ENCODE results near the gene LMNTD2.

The LMNTD2 gene

DNA sequence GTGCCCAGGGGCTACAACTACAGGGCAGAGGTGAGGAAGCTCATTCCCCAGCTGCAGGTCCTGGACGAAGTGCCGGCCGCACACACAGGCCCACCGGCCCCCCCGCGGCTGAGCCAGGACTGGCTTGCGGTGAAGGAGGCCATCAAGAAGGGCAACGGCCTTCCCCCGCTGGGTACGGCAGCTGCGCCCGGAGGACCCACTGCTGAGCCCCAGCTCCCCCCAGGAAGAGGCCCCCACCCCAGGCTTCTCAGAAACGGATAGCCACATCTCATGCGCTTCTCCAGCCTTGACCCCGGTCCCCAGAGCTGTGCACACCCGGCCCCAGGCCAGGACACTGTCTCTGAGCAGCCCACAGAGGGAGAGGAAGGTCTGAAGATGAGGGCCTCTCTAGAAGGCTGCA, 9.4 kb downstream of the LMNTD2 start:
- no peak for DNase-seq

DNA sequence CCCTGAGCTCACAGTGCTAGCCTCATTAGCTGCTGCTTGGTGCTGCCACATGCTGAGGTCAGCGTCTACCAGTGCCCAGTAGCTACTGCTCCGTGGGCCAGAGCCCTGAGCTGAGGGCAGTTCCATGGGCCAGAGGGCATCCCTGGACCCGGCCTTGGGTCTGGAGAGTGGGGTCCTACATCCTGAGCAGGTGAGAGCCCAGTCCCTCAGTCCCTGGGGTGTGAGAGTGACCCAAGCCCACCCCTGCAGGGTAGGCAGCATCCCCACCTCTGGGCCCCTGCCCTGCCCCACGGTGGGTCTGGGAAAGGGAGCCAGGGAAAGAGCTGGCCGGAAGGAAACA, 9.8 kb downstream of the LMNTD2 start:
- no peak for DNase-seq

DNA sequence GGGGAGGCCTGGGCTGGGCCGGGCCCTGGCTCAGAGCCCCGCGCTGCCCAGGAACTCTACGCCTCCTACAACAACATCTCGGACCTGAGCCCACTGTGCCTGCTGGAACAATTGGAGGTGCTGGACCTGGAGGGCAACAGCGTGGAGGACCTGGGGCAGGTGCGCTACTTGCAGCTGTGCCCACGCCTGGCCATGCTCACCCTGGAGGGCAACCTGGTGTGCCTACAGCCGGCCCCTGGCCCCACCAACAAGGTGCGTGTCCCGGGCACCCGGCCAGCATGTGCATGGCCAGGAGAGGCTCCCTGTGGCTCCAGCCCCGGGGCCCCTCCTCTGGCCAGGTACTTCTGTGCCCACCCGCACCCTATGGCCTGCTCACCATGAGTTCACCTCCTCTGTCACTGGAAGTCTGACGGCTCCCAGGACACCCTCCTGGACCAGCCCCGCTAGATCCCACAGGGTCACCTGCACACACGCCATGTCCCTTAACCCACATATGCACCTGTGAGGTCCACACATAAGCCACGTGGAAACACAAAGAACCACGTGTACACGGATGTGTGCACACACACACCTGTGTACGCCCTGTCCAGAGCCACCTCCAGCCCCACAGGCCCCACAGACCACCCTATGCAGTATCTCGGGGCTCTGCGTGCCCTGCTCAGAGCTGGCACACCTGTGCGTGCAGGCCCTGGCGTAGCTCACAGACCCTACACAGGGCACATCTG, 10.4 kb downstream of the LMNTD2 start:
- no peak for DNase-seq

DNA sequence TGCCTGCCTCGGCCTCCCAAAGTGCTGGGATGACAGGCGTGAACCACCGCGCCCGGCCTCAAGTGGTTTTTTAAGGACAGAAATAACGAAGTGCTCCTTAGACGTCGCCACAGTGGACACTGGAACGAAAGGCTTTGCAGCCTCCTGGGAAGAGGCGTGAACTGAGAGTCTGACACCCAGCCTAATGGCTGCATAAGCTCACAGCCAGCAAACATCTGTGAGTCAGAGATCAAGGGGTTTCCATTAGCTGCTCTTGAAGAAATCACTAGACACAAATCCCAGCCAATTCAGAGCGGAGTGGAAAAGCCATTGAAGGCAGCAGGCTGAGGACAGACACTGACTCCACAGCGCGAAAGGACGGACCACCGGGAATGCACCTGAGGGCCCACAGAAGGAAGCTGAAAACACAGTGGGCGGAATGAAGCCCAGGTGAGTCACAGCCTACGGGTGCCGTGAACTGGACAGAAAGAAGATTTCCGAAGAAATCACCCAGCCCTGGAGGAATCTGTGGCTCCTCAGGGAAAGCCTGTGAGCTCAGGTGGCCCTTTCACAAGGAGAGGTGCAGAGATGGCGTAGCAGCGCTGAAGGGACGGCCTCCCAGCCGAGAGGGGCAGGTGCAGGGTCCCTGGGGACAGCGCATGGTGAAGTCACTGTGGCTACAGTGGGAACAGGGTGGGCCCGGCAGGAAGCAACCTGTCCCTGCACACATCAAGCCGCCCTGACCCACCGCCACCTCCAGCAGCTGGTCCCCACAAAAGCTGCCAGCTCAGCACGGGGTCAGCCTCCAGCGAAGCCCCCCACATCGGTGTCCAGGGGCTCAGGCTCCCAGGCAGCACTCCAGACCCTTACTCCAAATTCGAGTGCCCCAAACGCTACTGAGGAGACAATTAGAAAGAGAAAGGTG, 11.6 kb downstream of the LMNTD2 start:
- no peak for DNase-seq

DNA sequence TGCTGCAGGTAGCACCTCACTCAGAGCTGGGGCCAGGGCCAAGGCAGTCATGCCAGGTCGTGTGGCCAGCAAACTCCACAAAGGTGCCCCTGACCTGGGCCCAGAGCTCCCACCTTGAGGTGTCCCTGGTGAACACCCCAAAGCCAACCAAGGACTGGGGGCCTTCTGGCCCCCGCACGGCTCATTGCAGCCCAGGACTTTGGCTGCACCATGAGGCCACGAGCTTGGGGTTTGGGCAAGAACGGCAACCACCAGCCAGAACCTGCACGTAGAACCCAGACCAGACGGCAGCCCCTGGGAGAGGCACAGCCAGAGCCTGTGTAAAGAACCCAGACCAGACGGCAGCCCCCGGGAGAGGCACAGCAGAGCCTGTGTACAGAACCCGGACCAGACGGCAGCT, 15.4 kb downstream of the LMNTD2 start:
- no peak for DNase-seq

DNA sequence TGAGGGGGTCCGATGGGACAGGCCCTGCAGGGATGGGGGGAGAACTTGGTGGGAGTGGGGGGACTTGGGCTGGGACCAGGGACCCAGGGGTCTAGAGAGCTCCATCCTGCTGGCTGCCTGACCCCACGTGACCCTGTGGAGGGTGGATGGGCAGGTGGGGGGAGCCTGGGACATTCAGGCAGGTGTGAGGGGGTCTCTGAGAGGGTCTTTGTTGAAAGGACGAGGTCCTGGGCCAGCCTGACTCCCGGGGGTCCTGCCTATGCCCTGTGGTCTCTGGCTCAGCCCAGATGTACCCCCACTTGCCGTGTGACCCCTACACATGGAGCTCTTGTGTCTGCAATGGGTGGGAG, 15.7 kb downstream of the LMNTD2 start:
- no peak for DNase-seq

DNA sequence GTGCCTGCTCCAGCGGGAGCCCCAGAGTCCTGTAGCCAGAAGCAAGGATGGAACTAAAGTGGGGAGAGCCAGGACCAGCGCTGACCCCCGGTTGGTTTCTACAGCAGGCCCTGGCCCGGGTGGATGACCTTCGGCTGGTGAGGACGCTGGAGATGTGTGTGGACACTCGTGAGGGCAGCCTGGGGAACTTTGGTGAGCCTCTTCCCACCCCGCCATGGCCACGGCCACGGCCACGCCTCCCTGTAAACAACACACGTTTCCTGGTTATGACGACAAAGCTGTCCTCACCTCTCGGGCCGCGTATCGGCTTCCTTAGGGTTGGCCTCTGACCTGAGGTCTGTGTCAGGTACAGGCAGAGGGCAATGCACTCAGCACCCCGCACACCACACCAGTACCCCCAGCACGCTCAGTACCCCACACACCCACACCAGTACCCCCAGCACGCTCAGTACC, 19.1 kb downstream of the LMNTD2 start:
- no peak for DNase-seq

DNA sequence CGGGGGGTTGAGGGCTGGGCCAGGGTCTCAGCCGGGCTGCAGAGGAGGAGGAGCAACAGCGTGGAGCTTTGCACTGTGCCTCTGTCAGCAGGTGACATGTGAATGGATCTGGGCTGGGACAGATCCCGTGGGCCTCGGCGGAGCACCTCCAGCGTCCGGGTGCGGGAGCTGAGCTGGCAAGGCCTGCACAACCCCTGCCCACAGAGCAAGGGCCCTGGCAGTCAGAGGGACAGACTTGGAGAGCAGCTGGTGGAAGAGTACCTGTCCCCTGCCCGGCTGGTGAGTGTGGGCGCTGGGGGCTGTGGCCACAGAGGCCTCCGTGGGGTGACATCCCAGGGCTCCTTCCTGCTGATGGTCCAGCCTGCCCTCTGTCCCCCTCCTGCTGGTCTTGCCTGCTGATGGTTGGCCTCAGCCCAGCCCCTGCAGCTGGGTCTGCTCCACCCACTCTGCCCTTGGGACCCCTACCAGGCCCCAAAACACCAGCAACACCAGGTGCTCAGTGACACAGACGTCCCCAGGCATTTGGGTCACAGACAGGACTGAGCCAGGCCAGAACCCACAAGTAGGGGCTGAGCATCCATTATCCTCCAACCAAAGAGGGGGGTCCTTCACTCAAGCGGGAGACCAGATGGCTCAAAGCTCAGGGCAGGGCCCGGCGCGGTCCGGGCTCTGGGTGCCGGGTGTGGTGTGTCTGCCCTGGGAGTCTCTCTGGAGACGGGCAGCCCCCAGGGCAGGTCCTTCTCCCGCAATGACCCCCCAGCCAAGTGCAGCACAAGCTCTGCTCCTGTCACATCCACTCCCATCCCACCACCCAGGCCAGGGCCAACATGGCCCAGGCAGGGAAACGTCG, 19.7 kb downstream of the LMNTD2 start:
- DNase-seq: no peak

DNA sequence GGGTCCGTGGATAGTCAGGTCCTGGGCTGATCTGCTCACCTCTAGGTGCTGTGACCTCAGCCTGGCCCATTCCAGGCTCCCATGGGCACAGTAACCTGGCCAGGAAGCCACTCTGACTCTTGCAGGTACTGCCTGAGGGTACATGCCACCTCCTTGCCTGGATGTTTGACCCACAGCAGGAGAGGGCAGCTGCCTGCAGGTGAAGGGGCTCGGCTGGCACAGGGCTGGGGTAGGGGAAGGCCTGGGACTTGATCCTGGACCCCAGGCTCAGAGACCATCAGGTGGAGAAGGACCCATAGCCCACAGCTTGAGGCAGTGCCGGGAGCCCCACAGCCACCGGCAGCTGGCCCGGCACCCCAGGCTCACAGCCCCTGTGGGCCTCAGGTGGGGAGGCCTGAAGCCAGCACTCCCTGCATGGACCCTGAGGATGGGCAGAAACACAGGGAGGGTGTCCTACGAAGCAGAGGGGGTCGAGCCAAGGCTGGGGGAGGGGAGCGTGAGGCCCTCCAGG, 20.5 kb downstream of the LMNTD2 start:
- no peak for DNase-seq

DNA sequence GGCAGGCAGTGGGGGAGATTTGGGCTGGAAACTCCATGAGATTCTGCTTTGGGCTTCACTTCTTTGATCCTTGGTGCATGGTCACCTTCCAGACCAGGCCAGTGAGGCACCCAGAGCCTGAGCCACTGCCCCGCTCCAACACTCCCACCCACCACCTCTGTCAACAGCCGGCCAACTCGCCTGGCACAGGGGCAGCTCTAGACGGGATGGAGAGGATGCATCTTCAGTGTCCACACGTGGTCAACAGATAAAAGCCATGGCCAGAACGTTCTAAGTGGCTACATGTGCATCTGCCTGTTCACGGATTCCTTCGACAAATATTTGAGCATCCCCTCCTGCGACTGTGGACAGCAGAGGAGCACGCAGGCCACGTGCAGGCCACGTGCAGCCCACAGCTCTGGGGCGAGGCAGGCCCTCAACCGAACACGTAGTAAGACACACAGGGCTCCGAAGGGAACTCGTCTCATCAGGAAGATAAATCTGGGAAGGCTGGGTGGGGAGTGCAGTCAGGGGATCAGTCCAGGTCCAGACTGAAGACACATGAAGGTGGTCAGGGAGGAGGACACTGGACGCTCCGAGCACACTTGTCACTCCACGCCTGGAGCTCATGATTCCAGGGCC, 22.0 kb downstream of the LMNTD2 start:
- no peak for DNase-seq

DNA sequence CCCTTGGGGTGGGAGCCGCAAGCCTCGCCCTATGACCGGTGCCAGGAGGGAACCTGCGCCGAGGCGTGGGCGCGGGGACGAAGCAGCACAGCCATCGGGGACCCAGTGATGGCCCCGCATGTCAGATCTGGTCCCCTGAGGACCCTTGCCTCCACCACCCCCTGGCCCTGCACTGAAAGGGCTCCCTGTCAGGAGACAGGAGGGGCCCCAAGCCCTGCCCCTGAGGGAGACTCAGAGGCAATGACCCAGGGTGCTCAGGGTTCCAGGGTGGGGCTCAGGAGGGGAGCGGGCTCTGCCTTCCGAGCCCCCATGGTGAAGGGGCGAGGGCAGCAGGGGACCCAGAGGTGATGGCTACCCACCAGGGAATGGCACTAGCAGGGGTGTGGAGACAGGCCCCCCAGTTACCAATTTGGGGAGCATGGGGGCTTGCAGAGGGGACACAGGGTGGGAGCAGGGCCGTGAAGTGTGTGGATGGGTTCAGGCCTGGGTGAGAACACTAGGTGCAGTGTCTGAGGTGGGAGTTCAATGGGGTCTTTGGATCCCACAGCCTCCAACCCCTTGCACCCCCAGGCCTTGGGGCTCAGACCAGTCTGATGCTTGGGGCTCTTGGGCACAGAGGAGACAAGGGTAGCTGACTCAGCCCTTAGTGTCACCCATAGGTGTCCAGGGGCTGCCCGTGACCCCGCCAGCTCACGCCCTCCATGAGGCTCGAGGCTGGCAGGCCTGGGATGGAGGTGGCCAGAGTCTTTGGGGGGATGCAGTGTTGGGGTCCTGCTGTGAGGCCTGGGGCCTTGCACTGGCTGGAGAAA, 22.7 kb downstream of the LMNTD2 start:
- no peak for DNase-seq

DNA sequence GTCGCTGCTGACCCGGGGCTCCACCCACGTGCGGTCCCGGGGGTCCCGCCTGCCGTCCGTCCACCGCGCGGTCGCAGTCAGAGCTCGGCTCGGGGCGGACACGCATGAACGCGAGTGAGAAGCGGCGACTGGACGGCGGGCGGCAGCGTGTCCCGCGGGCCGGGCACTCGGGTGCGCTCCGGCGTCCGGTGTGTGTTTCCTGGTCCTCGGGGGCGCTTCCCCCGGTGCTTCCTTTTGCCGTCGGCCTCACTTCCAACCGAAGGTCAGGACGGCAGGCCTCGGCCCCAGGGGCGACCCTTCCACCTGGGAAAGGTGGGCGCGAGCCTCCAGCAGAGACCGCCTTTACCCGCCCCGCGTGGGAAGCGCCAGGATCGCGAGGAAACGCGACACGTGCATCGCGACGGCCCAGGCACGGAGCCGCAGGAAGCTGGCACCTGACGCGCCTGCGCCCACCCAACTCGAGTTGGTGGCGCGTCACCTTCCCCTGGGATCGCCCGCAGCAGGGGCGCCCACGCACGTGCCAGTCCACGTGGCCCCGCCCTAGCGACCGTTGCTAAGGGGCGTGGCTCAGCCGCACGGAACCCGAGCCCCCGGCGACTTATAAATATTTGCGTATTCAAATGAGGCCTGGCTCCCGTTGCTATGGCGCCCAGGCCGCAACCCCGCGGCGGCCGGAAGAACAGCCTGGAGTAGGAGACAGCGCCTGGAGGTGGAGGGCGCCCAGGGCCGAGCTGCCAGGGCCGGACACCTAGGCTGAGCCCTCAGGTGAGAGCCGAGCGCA, 23.5 kb downstream of the LMNTD2 start, which contains the start of gene LRRC56:
TSS of gene LRRC56 (plus strand) at position 687 of the 781 bp plus-strand sequence. CDS start 3,158 bp downstream, outside the sequence.
- peak; percentile 17 for DNase-seq

DNA sequence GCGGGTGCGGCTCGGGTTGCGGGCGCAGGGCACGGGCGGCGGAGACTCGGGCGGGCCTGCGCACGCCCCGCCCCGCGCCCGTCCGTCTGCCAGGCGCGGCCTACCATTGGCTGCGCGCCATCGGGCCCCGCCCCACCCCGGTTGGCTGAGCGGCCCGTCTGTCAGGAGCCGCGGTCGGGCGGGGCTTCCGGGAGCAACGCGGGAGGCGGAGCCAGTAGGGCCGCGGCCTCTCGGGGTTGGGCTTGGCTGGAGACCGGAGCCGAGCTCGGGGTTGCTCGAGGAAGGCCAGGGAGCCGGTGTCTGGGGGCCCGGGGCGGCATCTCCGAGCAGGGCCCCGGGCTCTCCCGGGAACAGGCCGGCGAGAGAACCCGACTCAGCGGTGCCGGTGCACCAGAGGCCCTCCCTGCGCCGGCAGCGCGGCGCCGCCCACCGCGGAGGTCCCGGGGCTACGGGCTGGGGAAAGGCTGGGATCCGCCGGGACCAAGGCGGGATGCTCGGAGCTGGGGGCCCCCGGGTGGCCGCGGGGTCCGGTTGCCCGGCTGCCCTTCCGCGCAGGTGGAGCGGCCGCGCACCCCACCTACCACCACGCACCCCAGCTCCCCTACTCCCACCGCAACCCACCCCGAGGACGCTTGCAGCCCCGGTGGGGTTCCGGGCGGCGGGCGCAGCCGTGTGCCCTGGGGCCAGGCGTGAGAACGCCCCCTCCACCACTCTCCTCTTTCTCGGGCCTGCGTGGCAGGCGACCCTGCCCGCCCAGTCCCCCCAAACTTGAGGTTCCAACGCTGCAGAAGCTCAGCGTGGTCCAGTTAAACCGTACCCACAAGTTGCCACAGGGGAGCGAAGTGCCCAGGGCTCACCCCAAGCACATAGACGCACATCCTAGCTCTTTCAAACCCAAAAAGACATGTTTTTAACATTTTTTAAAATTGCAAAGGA, 24.8 kb downstream of the LMNTD2 start, which contains the start of gene HRAS:
TSS of gene HRAS (minus strand) at position 58 of the 936 bp plus-strand sequence.
- DNase-seq: peak; percentile 87

DNA sequence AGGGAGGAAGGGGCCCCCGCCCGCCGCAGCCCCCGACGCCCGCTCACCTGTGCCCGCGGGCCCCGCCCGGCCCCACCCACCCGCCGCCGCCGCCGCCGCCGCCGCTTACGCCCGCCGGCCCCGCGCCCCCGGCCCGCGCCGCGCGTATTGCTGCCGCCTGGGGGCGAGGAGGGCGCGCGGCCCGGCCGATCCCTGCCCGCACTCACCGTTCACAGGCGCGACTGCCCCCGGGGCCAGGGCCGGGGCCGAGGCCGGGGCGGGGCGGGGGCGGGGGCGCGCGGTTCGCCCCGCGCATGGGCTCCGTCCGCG, 25.4 kb downstream of the LMNTD2 start:
- DNase-seq: no peak

DNA sequence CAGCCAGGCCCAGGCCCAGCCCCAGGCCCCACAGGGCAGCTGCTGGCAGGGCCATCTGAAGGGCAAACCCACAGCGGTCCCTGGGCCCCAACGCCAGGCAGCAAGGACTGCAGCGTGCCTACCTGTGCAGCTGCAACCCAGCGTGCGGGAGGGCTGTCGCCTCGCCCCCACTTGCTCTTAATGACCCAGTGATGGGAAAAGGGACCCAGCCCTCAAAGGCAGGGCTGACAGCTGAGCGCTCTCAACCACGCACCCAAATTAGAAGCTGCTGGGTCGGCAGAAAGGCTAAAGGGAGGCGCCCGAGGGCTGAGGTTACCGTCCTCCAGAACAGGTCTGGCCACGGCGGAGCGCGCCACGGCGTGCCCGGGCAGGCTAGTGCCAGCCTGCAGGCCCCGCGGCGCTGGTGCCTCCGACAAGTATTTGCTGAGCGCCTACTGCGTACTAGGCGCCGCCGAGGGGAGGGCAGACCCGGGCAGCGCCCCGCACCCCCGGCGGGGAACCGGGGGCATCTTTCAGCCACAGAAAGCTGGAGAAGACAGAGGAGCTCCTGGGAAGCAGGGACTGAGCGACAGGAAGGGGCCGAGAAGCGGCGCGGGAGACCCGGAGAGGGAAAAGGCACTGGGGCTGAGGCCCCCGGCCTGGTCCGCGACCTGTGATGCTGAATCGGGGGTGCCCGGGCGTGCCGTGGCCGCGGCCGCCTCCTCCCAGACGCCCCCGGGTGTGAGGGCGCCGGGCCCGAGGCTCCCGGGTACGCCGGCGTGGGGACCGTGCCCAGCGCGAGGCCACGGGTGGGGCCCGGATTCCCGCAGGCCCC, 25.9 kb downstream of the LMNTD2 start:
- DNase-seq: no peak

DNA sequence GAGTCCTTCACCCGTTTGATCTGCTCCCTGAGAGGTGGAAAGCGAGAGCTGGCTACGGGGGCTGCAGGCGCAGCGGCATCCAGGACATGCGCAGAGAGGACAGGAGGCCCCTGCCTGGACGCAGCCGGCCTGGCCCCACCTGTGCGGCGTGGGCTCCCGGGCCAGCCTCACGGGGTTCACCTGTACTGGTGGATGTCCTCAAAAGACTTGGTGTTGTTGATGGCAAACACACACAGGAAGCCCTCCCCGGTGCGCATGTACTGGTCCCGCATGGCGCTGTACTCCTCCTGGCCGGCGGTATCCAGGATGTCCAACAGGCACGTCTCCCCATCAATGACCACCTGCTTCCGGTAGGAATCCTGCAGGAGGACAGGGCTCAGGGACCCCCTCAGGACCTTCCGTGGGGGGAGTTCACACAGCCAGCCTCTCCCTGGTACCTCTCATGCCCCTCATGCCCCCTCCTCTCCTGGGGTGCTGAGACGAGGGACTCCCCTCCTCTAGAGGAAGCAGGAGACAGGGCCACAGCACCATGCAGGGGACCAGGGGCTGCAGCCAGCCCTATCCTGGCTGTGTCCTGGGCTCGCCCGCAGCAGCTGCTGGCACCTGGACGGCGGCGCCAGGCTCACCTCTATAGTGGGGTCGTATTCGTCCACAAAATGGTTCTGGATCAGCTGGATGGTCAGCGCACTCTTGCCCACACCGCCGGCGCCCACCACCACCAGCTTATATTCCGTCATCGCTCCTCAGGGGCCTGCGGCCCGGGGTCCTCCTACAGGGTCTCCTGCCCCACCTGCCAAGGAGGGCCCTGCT, 26.7 kb downstream of the LMNTD2 start:
- DNase-seq: no peak

DNA sequence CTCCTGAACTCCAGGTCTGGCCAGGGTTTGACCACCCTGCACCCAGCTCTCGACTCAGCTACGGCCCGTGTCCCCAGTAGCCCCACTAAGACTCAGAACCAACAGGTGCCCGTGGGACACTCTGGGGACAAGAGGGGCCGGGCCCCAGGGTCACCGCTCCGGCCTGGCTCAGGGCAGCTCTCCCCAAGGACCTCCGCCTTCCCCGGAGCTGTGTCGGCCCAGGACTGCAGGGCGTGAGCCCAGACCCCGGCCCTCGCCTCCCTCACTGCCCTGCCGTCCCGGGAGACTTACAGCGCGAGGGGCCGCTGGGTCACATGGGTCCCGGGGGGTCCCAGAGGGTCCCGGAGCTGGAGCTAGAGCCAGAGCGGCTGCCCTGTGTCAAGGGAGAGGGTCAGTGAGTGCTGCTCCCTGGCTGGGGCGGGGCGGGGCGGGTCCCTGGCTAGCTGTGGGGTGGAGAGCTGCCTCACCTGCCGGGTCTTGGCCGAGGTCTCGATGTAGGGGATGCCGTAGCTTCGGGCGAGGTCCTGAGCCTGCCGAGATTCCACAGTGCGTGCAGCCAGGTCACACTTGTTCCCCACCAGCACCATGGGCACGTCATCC, 27.5 kb downstream of the LMNTD2 start:
- DNase-seq: no peak

Measured in amniotic stem cell (primary cell).